T-helper 1 cell treated with Interleukin-12 subunit alpha and Interleukin-12 subunit beta and Interleukin-4 antibody, amounts not matched to agents 30 μg/mL and 1 μg/mL, for 36 hours (primary cell): Measurements from ENCODE around the gene SIDT2.
"Not testable (repeated sequence)": the region's sequence is repeated elsewhere in the genome, so short reads cannot be mapped to it uniquely, and the experiment has no call there.

ENCODE experiments used
- H3K27ac Mint-ChIP-seq: one replicate; pipeline ENCODE4 v1.8.0; 2021; ENCODE audit warnings: mild to moderate bottlenecking, mixed read lengths
- H3K27me3 Mint-ChIP-seq: one replicate; pipeline ENCODE4 v1.8.0; 2021; ENCODE audit warnings: low read depth, mixed read lengths
- H3K36me3 Mint-ChIP-seq: one replicate; pipeline ENCODE4 v1.8.0; 2021; ENCODE audit warnings: low read depth, mixed read lengths
- H3K4me1 Mint-ChIP-seq: one replicate; pipeline ENCODE4 v1.8.0; 2021; ENCODE audit warnings: low read depth, mixed read lengths
- H3K4me3 Mint-ChIP-seq: one replicate; pipeline ENCODE4 v1.8.0; 2021; ENCODE audit warnings: mild to moderate bottlenecking, moderate library complexity, mixed read lengths
- H3K9me3 Mint-ChIP-seq: one replicate; pipeline ENCODE4 v1.8.0; 2021; ENCODE audit warnings: mixed read lengths

The SIDT2 gene

DNA sequence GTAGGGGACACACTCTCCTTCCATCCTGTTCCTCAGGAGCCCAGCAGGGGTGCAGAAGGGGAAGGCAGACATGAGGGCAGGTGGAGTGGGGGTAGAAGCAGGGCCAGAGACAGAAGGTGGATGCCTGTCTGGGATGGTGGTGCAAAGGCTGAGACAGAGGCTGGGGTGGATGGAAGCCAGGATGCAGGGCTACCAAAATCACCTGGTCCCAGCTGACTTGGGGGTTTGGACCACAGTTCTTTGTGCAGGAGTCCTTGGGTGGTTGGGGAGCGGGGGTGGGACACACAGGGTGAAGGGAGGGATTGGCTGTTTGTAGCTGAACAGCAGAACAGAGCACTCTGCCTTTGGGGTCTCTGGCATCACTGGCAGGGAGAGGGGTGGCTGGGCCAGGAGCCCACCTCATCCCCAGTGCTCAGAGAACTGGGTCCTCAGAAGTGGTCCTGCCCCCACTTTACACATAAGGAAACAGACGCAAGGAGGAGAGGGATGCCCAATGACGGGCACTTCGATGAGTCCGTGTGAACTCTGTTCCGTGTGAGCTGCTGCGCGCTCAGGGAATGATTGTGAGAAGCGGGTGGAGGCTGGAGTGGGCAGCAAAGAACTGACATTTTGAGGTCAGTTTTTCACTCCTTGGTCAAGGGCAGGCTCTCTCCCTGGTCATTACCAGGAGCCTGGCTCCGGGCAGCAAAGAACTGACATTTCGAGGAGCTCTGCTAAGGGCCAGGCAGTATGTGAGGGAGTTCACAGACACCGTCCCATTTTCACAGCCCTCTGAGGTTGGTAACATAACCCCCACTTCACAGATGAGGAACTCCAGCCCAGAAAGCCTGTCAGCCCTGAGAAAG is 22.5 kb downstream of the SIDT2 start:
- Mint-ChIP-seq H3K27ac (no peak overlapping the region), H3K27me3 (no peaks in the 10 kb centered on the region), H3K9me3 (no peaks in the 10 kb centered on the region), H3K36me3 (peaks cover 18% of the 10 kb centered on the region), H3K4me3 (no peak overlapping the region), H3K4me1 (no peaks in the 10 kb centered on the region)

DNA sequence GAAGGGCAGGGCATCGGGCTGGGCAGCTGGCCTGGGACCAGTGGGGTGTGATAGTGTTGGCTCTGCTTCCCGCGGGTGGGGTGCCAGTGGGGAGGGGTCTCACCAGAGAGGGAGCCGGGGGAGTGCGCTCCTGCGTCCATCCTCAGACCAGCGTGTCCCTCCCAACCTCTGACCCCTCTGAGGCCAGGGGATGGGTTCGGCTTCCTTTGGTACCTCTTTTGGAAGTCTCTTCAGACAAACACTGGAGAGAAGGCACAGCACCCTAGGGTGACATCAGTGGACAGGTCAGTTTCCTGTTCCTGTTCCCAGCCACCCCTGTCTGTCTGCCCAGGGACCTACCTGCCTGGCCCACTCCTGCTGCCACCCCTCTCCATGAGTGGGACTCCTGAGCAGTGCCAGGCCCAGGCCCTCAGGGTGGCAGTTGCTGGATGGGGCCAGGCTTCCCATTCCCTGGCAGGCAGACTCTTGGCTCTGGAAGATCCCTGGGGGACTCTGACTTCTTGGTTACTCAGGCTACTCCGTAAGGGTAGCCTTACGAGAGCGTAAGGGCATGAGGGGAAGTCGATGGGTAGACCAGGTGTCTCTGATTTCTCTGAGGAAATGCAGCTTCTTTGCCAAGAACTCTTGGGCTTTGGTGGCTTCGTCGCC is 23.2 kb downstream of the SIDT2 start:
- H3K27ac Mint-ChIP-seq = no peak overlapping the region
- H3K4me1 Mint-ChIP-seq = no peaks in the 10 kb centered on the region
- no peaks in the 10 kb centered on the region for H3K27me3 Mint-ChIP-seq
- H3K4me3 Mint-ChIP-seq = no peak overlapping the region
- H3K9me3 Mint-ChIP-seq = no peaks in the 10 kb centered on the region
- H3K36me3 Mint-ChIP-seq = peaks cover 16% of the 10 kb centered on the region

DNA sequence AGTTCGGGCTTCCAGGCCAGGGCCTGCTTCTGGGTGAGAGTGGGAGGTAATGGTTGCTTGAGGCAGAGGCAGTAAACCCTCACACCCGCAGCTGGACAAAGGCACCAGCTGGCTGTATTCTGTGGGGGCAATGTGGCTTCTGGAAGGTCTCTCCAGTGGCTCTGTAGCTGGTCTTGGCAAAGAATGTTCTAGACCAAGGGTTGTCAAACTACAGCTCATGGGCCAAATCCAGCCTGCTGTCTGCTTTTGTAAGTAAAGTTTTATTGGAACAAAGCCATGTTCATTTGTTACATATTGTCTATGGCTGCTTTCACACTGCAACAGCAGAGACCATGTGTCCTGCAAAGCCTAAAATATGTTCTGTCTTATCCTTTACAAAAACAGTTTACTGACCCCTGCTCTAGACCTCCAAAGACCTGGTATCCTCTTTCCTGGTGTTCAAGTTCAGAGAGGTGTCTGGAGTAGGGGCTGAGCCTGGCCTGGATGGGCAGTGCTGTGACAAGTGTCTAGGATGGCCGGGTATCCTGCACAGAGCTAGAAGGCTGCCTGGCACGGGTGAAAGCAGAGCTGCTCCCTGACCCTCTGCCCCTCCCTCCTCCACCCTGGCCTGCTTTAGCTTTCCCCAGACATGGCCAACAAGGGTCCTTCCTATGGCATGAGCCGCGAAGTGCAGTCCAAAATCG is 24.0 kb downstream of the SIDT2 start:
- peaks cover 16% of the 10 kb centered on the region for H3K36me3 Mint-ChIP-seq
- no peaks in the 10 kb centered on the region for H3K4me1 Mint-ChIP-seq
- no peak overlapping the region for H3K27ac Mint-ChIP-seq
- no peaks in the 10 kb centered on the region for H3K9me3 Mint-ChIP-seq
- no peak overlapping the region for H3K4me3 Mint-ChIP-seq
- no peaks in the 10 kb centered on the region for H3K27me3 Mint-ChIP-seq

DNA sequence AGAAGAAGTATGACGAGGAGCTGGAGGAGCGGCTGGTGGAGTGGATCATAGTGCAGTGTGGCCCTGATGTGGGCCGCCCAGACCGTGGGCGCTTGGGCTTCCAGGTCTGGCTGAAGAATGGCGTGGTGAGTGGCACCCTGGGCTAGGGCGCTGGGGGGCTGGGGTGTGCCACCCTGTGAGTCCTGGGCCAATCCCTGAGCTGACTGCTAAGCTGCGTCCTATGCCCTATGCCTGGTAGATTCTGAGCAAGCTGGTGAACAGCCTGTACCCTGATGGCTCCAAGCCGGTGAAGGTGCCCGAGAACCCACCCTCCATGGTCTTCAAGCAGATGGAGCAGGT is 24.5 kb downstream of the SIDT2 start:
- no peaks in the 10 kb centered on the region for H3K4me1 Mint-ChIP-seq
- no peaks in the 10 kb centered on the region for H3K27me3 Mint-ChIP-seq
- H3K9me3 Mint-ChIP-seq = no peaks in the 10 kb centered on the region
- no peak overlapping the region for H3K27ac Mint-ChIP-seq
- H3K36me3 Mint-ChIP-seq = peaks cover 16% of the 10 kb centered on the region
- no peak overlapping the region for H3K4me3 Mint-ChIP-seq

DNA sequence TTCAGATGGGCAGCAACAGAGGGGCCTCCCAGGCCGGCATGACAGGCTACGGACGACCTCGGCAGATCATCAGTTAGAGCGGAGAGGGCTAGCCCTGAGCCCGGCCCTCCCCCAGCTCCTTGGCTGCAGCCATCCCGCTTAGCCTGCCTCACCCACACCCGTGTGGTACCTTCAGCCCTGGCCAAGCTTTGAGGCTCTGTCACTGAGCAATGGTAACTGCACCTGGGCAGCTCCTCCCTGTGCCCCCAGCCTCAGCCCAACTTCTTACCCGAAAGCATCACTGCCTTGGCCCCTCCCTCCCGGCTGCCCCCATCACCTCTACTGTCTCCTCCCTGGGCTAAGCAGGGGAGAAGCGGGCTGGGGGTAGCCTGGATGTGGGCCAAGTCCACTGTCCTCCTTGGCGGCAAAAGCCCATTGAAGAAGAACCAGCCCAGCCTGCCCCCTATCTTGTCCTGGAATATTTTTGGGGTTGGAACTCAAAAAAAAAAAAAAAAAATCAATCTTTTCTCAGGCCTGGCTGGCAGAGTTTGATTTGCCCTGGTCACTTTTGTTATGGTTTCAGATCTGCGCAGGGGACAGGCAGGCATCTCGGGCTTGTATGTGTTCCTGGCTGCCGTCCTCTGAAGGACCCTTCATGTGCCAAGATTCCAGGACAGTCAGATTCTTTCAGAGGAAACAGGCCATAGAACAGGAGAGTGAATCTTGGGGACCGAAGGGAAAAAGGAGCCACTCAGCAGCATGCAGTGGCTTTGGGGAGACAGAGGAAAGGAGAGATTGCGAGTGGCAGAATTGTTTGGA is 25.9 kb downstream of the SIDT2 start:
- H3K36me3 Mint-ChIP-seq = peaks cover 17% of the 10 kb centered on the region
- no peak overlapping the region for H3K27ac Mint-ChIP-seq
- H3K4me1 Mint-ChIP-seq = no peaks in the 10 kb centered on the region
- no peak overlapping the region for H3K4me3 Mint-ChIP-seq
- no peaks in the 10 kb centered on the region for H3K27me3 Mint-ChIP-seq
- no peaks in the 10 kb centered on the region for H3K9me3 Mint-ChIP-seq

DNA sequence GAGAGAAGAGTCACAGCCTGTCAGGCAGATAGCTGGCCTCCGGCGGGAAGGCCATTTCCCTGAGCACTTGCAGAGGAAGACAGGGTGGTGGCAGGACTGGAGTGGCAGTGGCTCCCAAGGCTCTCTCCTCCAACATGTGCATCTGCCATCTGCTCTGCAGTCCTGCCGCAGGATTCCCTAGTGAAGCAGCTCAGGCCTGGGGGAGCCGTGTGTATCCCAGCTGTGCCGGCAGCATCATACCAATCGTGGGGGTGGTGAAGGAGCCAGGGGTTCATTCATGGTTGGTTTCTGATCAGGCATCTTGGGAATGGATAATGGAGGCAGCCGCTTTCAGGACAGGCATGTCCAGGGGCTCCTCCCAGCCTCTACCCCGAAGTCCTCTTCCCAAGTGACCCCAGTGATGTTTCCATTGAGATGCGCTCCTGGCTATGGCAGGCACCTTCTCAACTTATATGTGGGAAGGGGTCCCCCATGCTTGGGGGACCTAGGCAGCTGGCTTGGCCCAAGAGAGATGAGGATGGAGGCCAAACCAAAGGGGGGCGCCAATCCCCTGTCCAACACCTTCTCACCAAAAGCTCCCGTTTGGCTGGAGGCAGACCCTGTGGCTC is 26.8 kb downstream of the SIDT2 start:
- Mint-ChIP-seq H3K9me3 (no peaks in the 10 kb centered on the region), H3K4me1 (no peaks in the 10 kb centered on the region), H3K27me3 (no peaks in the 10 kb centered on the region), H3K27ac (no peak overlapping the region), H3K4me3 (no peak overlapping the region), H3K36me3 (peaks cover 20% of the 10 kb centered on the region)

DNA sequence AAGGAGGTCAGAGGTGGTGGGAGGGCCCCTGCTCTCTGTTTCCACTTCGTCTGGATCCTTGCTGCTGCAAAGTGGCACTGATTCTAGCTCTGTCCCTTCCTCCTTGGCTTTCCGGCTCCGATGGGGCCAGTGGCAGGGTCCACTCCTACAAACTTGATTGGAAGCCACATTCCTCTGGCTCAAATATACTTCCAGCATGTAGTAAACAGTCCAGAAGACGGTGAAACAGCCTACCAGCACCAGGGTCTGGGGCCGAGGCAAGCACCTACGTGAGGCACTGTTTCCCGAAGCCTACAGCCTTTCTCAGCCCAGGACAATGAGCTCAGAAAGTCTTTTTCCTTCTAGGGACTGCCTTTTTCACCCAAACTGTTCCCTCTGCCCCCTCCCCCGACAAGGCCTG is 27.6 kb downstream of the SIDT2 start:
- not testable (repeated sequence) for H3K9me3 Mint-ChIP-seq, H3K4me1 Mint-ChIP-seq, H3K27me3 Mint-ChIP-seq, H3K27ac Mint-ChIP-seq, H3K4me3 Mint-ChIP-seq
- peaks cover 20% of the 10 kb centered on the region for H3K36me3 Mint-ChIP-seq

DNA sequence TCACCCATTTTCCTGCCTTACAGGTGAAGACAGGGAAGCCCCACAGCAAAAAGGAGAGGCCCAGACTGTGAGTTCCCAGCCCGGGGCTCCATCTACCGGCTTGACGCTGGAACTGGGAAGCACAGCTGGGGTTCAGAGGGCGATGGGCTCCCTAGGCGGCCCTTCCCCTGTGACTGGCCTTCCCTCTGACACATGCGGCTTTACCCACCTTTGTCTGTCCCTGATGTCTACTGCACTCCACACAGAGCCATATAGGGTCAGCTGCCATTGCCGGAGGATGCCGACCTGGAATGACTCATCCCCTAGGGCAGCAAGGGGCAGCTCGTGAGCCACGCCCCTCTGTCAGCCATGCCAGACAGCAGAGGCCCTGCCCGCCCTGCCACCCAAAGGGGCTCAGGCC is 28.3 kb downstream of the SIDT2 start:
- not testable (repeated sequence) for H3K9me3 Mint-ChIP-seq, H3K27me3 Mint-ChIP-seq, H3K4me3 Mint-ChIP-seq, H3K4me1 Mint-ChIP-seq, H3K27ac Mint-ChIP-seq
- peaks cover 25% of the 10 kb centered on the region for H3K36me3 Mint-ChIP-seq

DNA sequence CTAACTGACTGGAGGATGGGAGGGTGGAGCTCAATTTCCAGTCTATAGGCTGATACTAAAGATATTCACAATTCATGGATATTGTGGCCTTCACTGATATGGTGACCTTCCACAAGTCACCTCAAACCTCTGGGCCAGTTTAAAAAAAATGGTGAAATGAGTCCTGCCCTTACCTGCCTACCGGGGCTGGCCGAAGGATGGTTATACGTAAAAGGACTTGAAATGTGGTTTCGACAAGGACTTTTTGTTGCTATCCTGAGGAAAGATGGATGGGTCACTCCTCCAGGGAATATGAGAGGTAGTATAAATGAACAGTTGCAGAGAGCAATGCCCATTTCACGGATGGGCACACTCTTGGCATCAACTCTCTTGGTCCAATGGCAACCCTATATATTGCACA is 28.9 kb downstream of the SIDT2 start:
- not testable (repeated sequence) for H3K4me1 Mint-ChIP-seq, H3K27me3 Mint-ChIP-seq, H3K27ac Mint-ChIP-seq, H3K4me3 Mint-ChIP-seq, H3K9me3 Mint-ChIP-seq
- H3K36me3 Mint-ChIP-seq = peaks cover 25% of the 10 kb centered on the region

DNA sequence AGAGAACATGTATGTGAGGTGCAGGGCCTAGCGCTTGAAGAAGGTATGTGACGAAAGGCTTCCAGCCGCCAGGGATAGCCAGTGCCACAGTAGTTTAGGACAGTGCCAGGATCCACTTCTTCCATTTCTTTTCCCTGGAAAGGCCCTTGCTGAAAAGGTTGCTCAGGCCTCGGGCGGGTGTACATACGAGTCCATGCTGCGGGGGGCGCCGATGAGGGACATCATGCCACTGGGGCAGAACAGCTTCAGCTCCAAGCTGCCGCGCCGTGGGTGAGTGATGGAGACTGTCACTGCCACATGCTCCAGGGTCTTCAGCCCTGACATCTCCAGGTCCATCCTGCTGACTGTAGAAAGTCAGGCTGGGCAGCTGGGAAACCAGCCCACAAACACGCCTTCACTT is 30.2 kb downstream of the SIDT2 start:
- H3K4me3 Mint-ChIP-seq, H3K9me3 Mint-ChIP-seq, H3K27ac Mint-ChIP-seq, H3K27me3 Mint-ChIP-seq, H3K4me1 Mint-ChIP-seq: not testable (repeated sequence)
- H3K36me3 Mint-ChIP-seq = peaks cover 32% of the 10 kb centered on the region

DNA sequence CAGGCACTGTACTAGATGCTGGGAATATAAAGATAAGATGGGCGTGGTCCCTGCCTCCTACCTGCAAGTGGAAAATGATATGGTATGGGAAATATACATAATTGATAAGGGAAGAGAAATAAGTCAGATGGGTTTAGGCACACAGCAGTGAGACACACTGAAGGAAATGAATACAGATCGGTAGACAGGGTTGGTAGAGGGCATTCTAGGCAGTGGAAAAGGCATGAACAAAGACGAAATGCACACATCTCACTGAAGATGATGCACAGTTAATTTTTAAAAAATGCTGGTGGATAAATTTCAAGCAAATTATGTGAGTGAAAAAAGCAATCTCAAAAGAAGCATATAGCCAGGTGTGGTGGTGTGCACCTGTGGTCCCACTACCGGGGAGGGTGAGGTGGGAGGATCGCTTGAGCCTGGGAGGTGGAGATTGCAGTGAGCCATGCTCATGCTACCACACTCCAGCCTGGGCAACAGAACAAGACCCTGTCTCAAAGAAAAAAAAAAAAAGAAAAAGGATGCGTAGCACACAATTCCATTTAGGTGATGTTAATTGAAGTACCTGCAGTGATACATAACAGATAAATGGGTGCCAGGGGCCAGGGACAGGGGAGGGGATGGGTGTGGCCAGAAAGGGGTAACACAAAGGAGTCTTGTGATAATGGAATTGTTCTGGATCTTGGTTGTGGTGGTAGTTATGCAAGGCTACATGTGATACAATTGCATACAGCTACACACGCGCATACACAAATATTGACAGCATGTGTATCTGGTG is 31.0 kb downstream of the SIDT2 start:
- not testable (repeated sequence) for H3K4me3 Mint-ChIP-seq, H3K27me3 Mint-ChIP-seq, H3K4me1 Mint-ChIP-seq, H3K27ac Mint-ChIP-seq, H3K9me3 Mint-ChIP-seq
- peaks cover 33% of the 10 kb centered on the region for H3K36me3 Mint-ChIP-seq

DNA sequence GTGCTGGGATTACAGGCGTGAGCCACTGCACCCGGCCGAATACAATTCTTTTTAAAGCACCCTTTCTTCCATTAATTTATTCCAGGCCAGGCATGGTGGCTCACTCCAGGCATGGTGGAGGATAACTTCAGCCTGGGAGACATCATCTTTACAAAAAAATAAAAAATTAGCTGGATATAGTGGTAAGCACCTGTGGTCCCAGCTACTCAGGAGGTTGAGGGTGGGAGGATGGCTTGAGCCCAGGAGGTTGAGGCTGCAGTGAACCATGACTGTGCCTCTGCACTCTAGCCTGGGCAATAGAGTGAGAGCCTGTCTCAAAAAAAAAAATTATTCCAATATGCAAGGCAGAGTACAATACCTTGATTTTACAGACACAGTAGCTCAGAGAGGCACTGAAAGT is 32.1 kb downstream of the SIDT2 start:
- Mint-ChIP-seq H3K9me3 (no peaks in the 10 kb centered on the region), H3K4me1 (peaks cover 4% of the 10 kb centered on the region), H3K4me3 (no peak overlapping the region), H3K36me3 (peaks cover 26% of the 10 kb centered on the region), H3K27ac (no peak overlapping the region), H3K27me3 (no peaks in the 10 kb centered on the region)

DNA sequence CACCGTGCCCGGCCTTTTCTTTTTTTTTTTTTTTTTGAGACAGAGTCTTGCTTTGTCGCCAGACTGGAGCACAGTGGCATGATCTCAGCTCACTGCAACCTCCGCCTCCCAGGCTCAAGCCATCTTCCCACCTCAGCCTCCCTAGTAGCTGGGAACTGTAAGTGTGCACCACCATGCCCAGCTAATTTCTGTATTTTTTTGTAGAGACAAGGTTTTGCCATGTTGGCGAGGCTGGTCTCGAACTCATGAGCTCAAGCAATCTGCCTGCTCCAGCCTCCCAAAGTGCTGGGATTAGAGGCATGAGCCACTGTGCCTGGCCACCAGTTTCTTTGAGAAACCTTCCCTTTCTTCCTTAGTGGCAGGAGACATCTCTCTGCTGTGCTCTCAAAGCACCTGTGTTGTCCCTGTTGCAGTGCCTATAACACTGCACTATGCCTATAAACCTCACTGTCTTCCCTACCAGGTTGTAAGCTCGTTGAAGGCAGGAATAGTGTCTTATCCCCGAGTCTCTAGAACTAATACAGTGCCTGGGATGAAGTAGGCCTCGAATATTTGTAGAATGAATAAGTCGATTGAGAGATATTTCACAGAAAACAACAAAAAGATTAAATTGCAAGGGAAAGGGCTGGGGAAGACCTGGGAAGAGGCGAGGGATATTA is 34.3 kb downstream of the SIDT2 start:
- H3K27ac Mint-ChIP-seq = no peak overlapping the region
- peaks cover 37% of the 10 kb centered on the region for H3K36me3 Mint-ChIP-seq

More for the DNA sequence above, 34.3 kb downstream of the SIDT2 start:
- H3K9me3 Mint-ChIP-seq = no peaks in the 10 kb centered on the region
- no peak overlapping the region for H3K4me3 Mint-ChIP-seq
- H3K27me3 Mint-ChIP-seq = no peaks in the 10 kb centered on the region
- H3K4me1 Mint-ChIP-seq = peaks cover 14% of the 10 kb centered on the region
